Neural progenitor cell (in vitro differentiated cells): Measurements from ENCODE around the gene LDB2. TPM values are rescaled to one million over a fixed set of nuclear protein-coding genes. Genes with fewer than 3 reads are reported as not detected.

ENCODE experiments used
- DNase-seq: peaks from one replicate; pipeline ENCODE4 v3.0.0-alpha.2; 2016; ENCODE audit warnings: low spot score
- H2AFZ ChIP-seq: fragments of 200-600 bp; sonication (generic); replicated peaks from 2 replicates; pipeline ENCODE4 v1.6.1; 2016; ENCODE audit warnings: antibody characterized with exemption
- H3F3A ChIP-seq: fragments of 200-600 bp; sonication (generic); 2 replicates; pipeline ENCODE4 v1.6.1; 2016; ENCODE audit warnings: antibody characterized with exemption, low read depth
- H3K27ac ChIP-seq: fragments of 200-600 bp; sonication (generic); 2 replicates; pipeline ENCODE4 v1.5.1; 2016; ENCODE audit warnings: mild to moderate bottlenecking
- H3K27me3 ChIP-seq: fragments of 200-600 bp; sonication (generic); 2 replicates; pipeline ENCODE4 v1.6.1; 2016; ENCODE audit warnings: mild to moderate bottlenecking, moderate library complexity
- H3K36me3 ChIP-seq: fragments of 200-600 bp; sonication (generic); 2 replicates; pipeline ENCODE4 v1.5.1; 2016
- H3K4me1 ChIP-seq: fragments of 200-600 bp; sonication (generic); 2 replicates; pipeline ENCODE4 v1.6.1; 2016; ENCODE audit warnings: mixed run types
- H3K4me2 ChIP-seq: fragments of 200-600 bp; sonication (generic); 2 replicates; pipeline ENCODE4 v1.6.1; 2016
- H3K4me3 ChIP-seq: fragments of 200-600 bp; sonication (generic); 2 replicates; pipeline ENCODE4 v1.5.1; 2016
- H3K79me2 ChIP-seq: fragments of 200-600 bp; sonication (generic); 2 replicates; pipeline ENCODE4 v1.6.1; 2016; ENCODE audit warnings: low read depth
- H3K9ac ChIP-seq: fragments of 200-600 bp; sonication (generic); 2 replicates; pipeline ENCODE4 v1.6.1; 2016
- H3K9me3 ChIP-seq: fragments of 200-600 bp; sonication (generic); 2 replicates; pipeline ENCODE4 v1.5.1; 2016; ENCODE audit warnings: low read depth
- H4K20me1 ChIP-seq: fragments of 200-600 bp; sonication (generic); 2 replicates; pipeline ENCODE4 v1.6.1; 2016; ENCODE audit warnings: low read depth
- H3K27ac Mint-ChIP-seq: 3 replicates; pipeline ENCODE4 v1.8.0; 2021; ENCODE audit warnings: mixed read lengths
- H3K27me3 Mint-ChIP-seq: 2 replicates; pipeline ENCODE4 v1.8.0; 2022; ENCODE audit warnings: low read depth, mild to moderate bottlenecking, inconsistent platforms, moderate library complexity, mixed read lengths; ENCODE audit not compliant: insufficient read depth
- H3K36me3 Mint-ChIP-seq: 3 replicates; pipeline ENCODE4 v1.8.0; 2021; ENCODE audit warnings: mixed read lengths
- H3K4me1 Mint-ChIP-seq: 3 replicates; pipeline ENCODE4 v1.8.0; 2021; ENCODE audit warnings: mixed read lengths
- H3K4me3 Mint-ChIP-seq: 3 replicates; pipeline ENCODE4 v1.8.0; 2021; ENCODE audit warnings: mild to moderate bottlenecking, moderate library complexity, mixed read lengths
- H3K9me3 Mint-ChIP-seq: 3 replicates; pipeline ENCODE4 v1.8.0; 2020; ENCODE audit warnings: mixed read lengths
- CTCF ChIP-seq: fragments of 200-600 bp; sonication (generic); IDR thresholded peaks from 2 replicates; pipeline ENCODE4 v1.5.1; 2017; ENCODE audit warnings: antibody characterized with exemption, mild to moderate bottlenecking
- EZH2 ChIP-seq: fragments of 200-600 bp; sonication (generic); IDR thresholded peaks from 2 replicates; pipeline ENCODE4 v1.6.1; 2017; ENCODE audit warnings: antibody characterized with exemption, mild to moderate bottlenecking, moderate library complexity
- EZH2phosphoT487 ChIP-seq: fragments of 200-600 bp; sonication (generic); IDR thresholded peaks from 2 replicates; pipeline ENCODE4 v1.6.1; 2017; ENCODE audit warnings: antibody characterized with exemption
- total RNA-seq: library from RNA; depleted of rRNA; stranded (reverse); fragments of >200 nt; gene quantifications from 2 replicates; pipeline ENCODE4 v1.2.3, GENCODE V29; 2015; ENCODE audit warnings: low replicate concordance

LDB2 gene
- total RNA-seq, 1 donor from 2014 or later: 24.3 TPM

GRCh38 chr4:16677001-16677944 lies 221.2 kb downstream of the LDB2 start:
- H3K36me3 ChIP-seq: no peaks in the 10 kb centered on the region
- no peaks in the 10 kb centered on the region for H3K79me2 ChIP-seq
- H2AFZ ChIP-seq: no peak overlapping the region
- H4K20me1 ChIP-seq: no peaks in the 10 kb centered on the region
- H3K4me3 ChIP-seq: no peak overlapping the region
- H3K4me3 Mint-ChIP-seq: no peak overlapping the region
- no peaks in the 10 kb centered on the region for H3K36me3 Mint-ChIP-seq
- peaks cover 9% of the 10 kb centered on the region for H3K4me1 Mint-ChIP-seq
- no peaks in the 10 kb centered on the region for H3K27me3 ChIP-seq
- TF ChIP-seq EZH2 (no peak), EZH2phosphoT487 (no peak), CTCF (no peak)
- H3K9me3 ChIP-seq: no peaks in the 10 kb centered on the region
- no peak overlapping the region for H3K4me2 ChIP-seq
- no peaks in the 10 kb centered on the region for H3F3A ChIP-seq
- H3K4me1 ChIP-seq: peaks cover 24% of the 10 kb centered on the region
- H3K27me3 Mint-ChIP-seq: no peaks in the 10 kb centered on the region
- no peak overlapping the region for H3K27ac ChIP-seq
- H3K27ac Mint-ChIP-seq: no peak overlapping the region
- no peak for DNase-seq
- no peaks in the 10 kb centered on the region for H3K9me3 Mint-ChIP-seq
- H3K9ac ChIP-seq: no peak overlapping the region

- Mint-ChIP-seq H3K4me3 (no peak overlapping the region), H3K4me1 (peaks cover 9% of the 10 kb centered on the region), H3K27me3 (no peaks in the 10 kb centered on the region), H3K36me3 (no peaks in the 10 kb centered on the region), H3K27ac (no peak overlapping the region), H3K9me3 (no peaks in the 10 kb centered on the region)
- H3K4me3 ChIP-seq: no peak overlapping the region
- no peak overlapping the region for H3K9ac ChIP-seq
- H3K27ac ChIP-seq: no peak overlapping the region
- no peak overlapping the region for H2AFZ ChIP-seq
- H3K9me3 ChIP-seq: no peaks in the 10 kb centered on the region
- no peak overlapping the region for H3K4me2 ChIP-seq
- H3K36me3 ChIP-seq: no peaks in the 10 kb centered on the region
- H3K79me2 ChIP-seq: no peaks in the 10 kb centered on the region
- TF ChIP-seq EZH2 (no peak), CTCF (no peak), EZH2phosphoT487 (no peak)
- H3K27me3 ChIP-seq: no peaks in the 10 kb centered on the region
- no peaks in the 10 kb centered on the region for H4K20me1 ChIP-seq
- H3K4me1 ChIP-seq: peaks cover 25% of the 10 kb centered on the region
- no peaks in the 10 kb centered on the region for H3F3A ChIP-seq
- no peak for DNase-seq
Observed at GRCh38 chr4:16676230-16676770, 222.1 kb downstream of the LDB2 start.

- Mint-ChIP-seq H3K9me3 (no peaks in the 10 kb centered on the region), H3K36me3 (no peaks in the 10 kb centered on the region), H3K4me3 (no peak overlapping the region), H3K27me3 (no peaks in the 10 kb centered on the region), H3K27ac (no peak overlapping the region), H3K4me1 (peaks cover 9% of the 10 kb centered on the region)
- Histone ChIP-seq H3K4me1 (peaks cover 16% of the 10 kb centered on the region), H3K4me3 (no peak overlapping the region), H3F3A (no peaks in the 10 kb centered on the region), H3K27me3 (no peaks in the 10 kb centered on the region), H3K9me3 (no peaks in the 10 kb centered on the region), H3K79me2 (no peaks in the 10 kb centered on the region), H3K4me2 (no peak overlapping the region), H4K20me1 (no peaks in the 10 kb centered on the region), H3K27ac (no peak overlapping the region), H2AFZ (no peak overlapping the region), H3K36me3 (no peaks in the 10 kb centered on the region), H3K9ac (no peak overlapping the region)
- TF ChIP-seq CTCF: no peak
- TF ChIP-seq EZH2phosphoT487: no peak
- no peak for TF ChIP-seq EZH2
- DNase-seq: no peak
Observed at GRCh38 chr4:16674082-16674481, 224.4 kb downstream of the LDB2 start.
